Measurements from ENCODE around the gene TRABD.

DNA sequence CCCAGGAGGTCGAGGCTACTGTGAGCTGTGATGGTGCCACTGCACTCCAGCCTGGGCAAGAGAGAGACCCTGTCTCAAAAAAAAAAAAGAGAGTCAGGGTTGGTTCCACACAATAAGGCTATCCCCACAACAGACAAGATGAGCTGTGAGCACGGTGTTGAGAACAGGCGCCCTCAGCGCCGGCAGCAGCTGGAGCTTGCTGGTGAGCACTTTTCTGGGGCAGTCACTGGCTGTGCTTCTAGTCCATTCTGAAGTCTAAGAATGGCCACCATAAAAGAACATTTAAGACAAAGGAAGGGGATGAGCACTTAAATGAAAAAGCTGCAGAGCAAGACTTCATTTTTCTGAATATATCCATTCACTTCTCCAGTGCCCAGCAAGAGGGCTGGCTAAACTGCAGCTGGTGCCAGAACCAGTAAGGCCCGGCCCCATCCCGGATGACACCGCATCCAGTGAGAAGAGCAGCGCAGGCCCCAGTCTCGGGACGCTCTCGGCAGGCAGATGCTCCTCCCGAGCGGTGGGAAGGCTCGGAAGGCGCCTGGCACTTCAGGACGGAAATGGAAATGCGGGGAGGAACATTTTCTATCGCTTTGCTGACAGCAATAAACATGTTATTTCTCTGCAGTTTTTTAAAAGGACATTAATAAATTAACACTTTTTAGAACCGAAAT, 46.9 kb downstream of the TRABD start:
- TF ChIP-seq EZH2 (IDR thresholded peaks at IDR 0.05; ENCODE audit: insufficient read depth, low read length) (no peak), CTCF (IDR thresholded peaks at IDR 0.05; ENCODE audit: insufficient read depth, low read depth, low read length) (no peak)
